BLaER1 treated with 17β-estradiol and CSF1 and Interleukin-3, amounts not matched to agents 10 nM and 100 nM (cell line): ENCODE data around the gene LRRN2.

Experiments
- H3K27ac ChIP-seq, 11 experiments: shearing (Covaris generic); formaldehyde crosslinking; 2 replicates each; pipeline ENCODE4 v1.8.1; 2022
- H3K27me3 ChIP-seq, 11 experiments: shearing (Covaris generic); formaldehyde crosslinking; 2 replicates each; pipeline ENCODE4 v1.8.1; 2022
- H3K36me3 ChIP-seq, 11 experiments: shearing (Covaris generic); formaldehyde crosslinking; 2 replicates each; pipeline ENCODE4 v1.8.1; 2022
- H3K4me1 ChIP-seq, 10 experiments: shearing (Covaris generic); formaldehyde crosslinking; 2 replicates each; pipeline ENCODE4 v1.8.1; 2022
- H3K4me2 ChIP-seq, 11 experiments: shearing (Covaris generic); formaldehyde crosslinking; 2 replicates each; pipeline ENCODE4 v1.8.1; 2022
- H3K4me3 ChIP-seq, 10 experiments: shearing (Covaris generic); formaldehyde crosslinking; 2 replicates each; pipeline ENCODE4 v1.8.1; 2022
- H3K9ac ChIP-seq, 11 experiments: shearing (Covaris generic); formaldehyde crosslinking; 2 replicates each; pipeline ENCODE4 v1.8.1; 2022
- H3K9me3 ChIP-seq, 11 experiments: shearing (Covaris generic); formaldehyde crosslinking; replicated peaks in 1 of 11; 2 replicates each; pipeline ENCODE4 v1.8.1; 2022
- H4K20me1 ChIP-seq, 11 experiments: shearing (Covaris generic); formaldehyde crosslinking; 2 replicates each; pipeline ENCODE4 v1.8.1; 2022
- Cebpa-rat ChIP-seq, 11 experiments: shearing (Covaris generic); IDR thresholded peaks; 2 replicates each; pipeline ENCODE4 v1.8.1; 2022

Gene LRRN2

DNA sequence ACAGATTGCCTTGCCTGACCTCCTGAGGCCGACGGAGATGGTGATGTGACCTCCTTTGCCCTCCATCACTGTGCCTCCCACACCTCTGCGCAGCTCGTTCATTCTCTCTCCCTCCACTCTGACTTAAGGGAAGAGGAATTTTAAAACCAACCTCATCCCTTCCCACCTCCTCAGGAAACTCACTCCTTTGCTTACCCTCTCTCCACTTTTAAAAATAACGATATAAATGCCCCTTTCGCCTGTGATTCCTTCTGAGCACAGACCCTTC is 21.2 kb downstream of the LRRN2 start:
- no peak overlapping the region for H3K27ac ChIP-seq
- no peak for TF ChIP-seq Cebpa-rat (IDR thresholded peaks at IDR 0.05)
- H3K4me1 ChIP-seq = peaks cover 0 to 29% (median 9%) of the 10 kb centered on the region in 10 experiments; a peak in 11 of 20 replicates
- H3K27me3 ChIP-seq = no peaks in the 10 kb centered on the region
- H4K20me1 ChIP-seq = peaks cover 0 to 84% (median 17%) of the 10 kb centered on the region in 11 experiments; a peak in 10 of 22 replicates
- H3K36me3 ChIP-seq = peaks cover 0 to 86% (median 46%) of the 10 kb centered on the region in 11 experiments; a peak in 17 of 22 replicates
- H3K9me3 ChIP-seq = peaks cover 0 to 8% (median 0%) of the 10 kb centered on the region in 11 experiments; a peak in 2 of 22 replicates
- H3K9ac ChIP-seq = no peak overlapping the region
- H3K4me3 ChIP-seq = no peak overlapping the region
- H3K4me2 ChIP-seq = peak overlapping the region in 2 of 11 experiments; percentile 25 to 28; a peak in 2 of 22 replicates

DNA sequence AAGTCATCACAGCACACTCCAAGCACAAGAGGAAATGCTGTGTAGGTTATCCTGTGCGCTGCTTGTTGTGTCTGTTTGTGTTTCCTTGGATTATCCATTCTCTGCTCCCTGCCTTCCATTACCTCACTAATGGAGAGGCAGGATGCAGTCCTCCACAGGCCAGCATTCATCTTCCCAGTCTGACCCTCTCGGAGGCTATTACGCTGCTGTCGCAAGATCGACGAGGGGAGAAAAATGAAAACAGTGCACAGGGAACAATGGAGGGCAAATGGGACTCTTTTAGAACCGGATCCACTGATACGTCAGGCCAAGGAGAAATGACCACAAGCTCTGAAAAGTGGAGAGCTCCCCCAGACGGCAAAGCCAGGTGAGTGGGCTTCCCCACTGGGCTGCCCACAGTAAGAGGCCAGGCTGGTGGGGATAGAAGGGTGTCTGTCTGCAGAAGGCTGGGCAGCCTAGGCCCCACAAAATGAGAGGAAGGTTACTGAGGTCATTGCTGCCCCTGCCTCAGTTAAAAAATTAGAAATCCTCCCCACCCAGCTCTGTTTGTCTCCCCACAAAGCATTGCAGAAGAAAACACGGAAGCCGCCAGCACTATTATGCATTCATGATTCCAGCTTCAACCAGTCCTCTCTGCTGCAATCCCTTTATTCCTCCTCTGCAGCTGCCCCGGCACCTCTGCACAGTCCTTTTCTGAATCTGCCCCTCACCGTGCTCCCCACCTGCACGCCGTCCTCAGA is 21.7 kb downstream of the LRRN2 start:
- Histone ChIP-seq H4K20me1 (peaks cover 0 to 89% (median 17%) of the 10 kb centered on the region in 11 experiments; a peak in 10 of 22 replicates), H3K36me3 (peaks cover 0 to 86% (median 46%) of the 10 kb centered on the region in 11 experiments; a peak in 17 of 22 replicates), H3K27ac (no peak overlapping the region), H3K4me1 (peaks cover 0 to 29% (median 9%) of the 10 kb centered on the region in 10 experiments; a peak in 11 of 20 replicates), H3K9ac (no peak overlapping the region), H3K4me2 (no peak overlapping the region), H3K4me3 (no peak overlapping the region), H3K27me3 (no peaks in the 10 kb centered on the region), H3K9me3 (peaks cover 0 to 8% (median 0%) of the 10 kb centered on the region in 11 experiments; a peak in 2 of 22 replicates)
- no peak for TF ChIP-seq Cebpa-rat (IDR thresholded peaks at IDR 0.05)

DNA sequence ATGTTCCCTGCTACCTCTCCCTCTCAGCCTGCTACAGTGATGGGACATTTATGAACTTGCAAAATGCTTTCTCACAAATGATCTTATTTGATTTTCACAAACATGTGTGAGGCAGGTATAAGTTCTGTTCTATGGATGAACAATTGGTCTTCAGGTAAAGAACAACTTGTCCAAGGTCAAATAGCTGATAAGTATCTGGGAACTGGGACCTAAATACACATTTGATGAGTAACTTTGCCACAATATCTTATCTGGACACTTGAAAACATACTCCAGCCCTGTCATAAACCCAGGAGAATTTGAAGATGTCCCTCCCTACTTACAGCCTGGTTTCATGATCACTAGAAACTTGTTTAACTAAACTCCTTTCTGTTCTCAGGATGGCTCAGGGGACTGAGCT is 23.0 kb downstream of the LRRN2 start:
- TF ChIP-seq Cebpa-rat (IDR thresholded peaks at IDR 0.05) = no peak
- Histone ChIP-seq H3K9ac (no peak overlapping the region), H3K4me3 (no peak overlapping the region), H3K27ac (no peak overlapping the region), H3K9me3 (peaks cover 0 to 2% (median 0%) of the 10 kb centered on the region in 11 experiments; a peak in 1 of 22 replicates), H3K4me2 (no peak overlapping the region), H4K20me1 (peaks cover 0 to 79% (median 17%) of the 10 kb centered on the region in 11 experiments; a peak in 10 of 22 replicates), H3K27me3 (no peaks in the 10 kb centered on the region), H3K36me3 (peaks cover 0 to 75% (median 36%) of the 10 kb centered on the region in 11 experiments; a peak in 15 of 22 replicates), H3K4me1 (peaks cover 0 to 17% (median 8%) of the 10 kb centered on the region in 10 experiments; a peak in 11 of 20 replicates)

DNA sequence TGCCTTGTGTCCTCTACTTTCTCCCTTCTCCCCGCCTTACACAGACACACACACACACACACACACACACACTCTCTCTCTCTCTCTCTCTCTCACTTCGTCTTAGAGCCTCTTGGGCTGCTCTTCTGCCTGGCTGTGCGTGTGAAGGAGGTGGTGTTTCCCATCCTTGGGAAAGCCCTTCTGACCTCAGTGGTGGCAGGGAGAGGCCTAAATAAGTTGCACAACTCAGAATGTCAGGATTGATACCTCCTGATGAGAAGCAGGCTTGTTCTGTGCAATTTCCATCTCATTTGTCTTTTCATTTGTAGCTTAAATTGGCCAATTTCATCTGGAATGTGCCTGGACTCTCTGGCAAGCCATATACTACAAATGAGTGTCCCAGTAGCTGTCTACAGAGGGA is 25.0 kb downstream of the LRRN2 start:
- Histone ChIP-seq H3K9ac (no peak overlapping the region), H4K20me1 (peaks cover 0 to 69% (median 17%) of the 10 kb centered on the region in 11 experiments; a peak in 10 of 22 replicates), H3K27me3 (no peaks in the 10 kb centered on the region), H3K4me2 (no peak overlapping the region), H3K36me3 (peaks cover 0 to 67% (median 35%) of the 10 kb centered on the region in 11 experiments; a peak in 16 of 22 replicates), H3K4me3 (no peak overlapping the region), H3K9me3 (no peaks in the 10 kb centered on the region), H3K4me1 (peaks cover 0 to 16% (median 3%) of the 10 kb centered on the region in 10 experiments; a peak in 11 of 20 replicates), H3K27ac (no peak overlapping the region)
- no peak for TF ChIP-seq Cebpa-rat (IDR thresholded peaks at IDR 0.05)

DNA sequence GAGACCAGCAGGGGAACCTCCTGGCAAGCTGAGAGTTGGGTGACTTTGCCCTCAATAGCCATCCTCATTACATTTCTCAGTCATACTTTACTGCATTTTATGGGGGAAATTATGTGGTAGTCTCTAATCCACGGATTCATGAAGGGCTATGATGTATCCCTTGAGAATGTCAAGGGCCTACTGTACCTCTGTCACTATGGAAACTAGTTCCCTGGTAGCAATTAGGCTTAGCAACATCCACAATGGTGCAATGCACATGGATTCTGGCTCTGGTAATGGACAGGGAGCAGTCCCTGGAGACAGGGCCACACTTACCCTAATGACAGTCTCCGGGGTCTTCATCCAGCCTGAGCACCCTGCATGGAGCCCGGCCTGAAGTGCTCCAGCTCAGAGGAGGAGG is 26.5 kb downstream of the LRRN2 start:
- Histone ChIP-seq H3K27ac (no peak overlapping the region), H4K20me1 (peaks cover 0 to 69% (median 19%) of the 10 kb centered on the region in 11 experiments; a peak in 10 of 22 replicates), H3K4me2 (no peak overlapping the region), H3K4me1 (peaks cover 0 to 17% (median 5%) of the 10 kb centered on the region in 10 experiments; a peak in 9 of 20 replicates), H3K4me3 (no peak overlapping the region), H3K9me3 (no peaks in the 10 kb centered on the region), H3K9ac (no peak overlapping the region), H3K27me3 (no peaks in the 10 kb centered on the region), H3K36me3 (peaks cover 0 to 53% (median 26%) of the 10 kb centered on the region in 11 experiments; a peak in 16 of 22 replicates)
- no peak for TF ChIP-seq Cebpa-rat (IDR thresholded peaks at IDR 0.05)

DNA sequence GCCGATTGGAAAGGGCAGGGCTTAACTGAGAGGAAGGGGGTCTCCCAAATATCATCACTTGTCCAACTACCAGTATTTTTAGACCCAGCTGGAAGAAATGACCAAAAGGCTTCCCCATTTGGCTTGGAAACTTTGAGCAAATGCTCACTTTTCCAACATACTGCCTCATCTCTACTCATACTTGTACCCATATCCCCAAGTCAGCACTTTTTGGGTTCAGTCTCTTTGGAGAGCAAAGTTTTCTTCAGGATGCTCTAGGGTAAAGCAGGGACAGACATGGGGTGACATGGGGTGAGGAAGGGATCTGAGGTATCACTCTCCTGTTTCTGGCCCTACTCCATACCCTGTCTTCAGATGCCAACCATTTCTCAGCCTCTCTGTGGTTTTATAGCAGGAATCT is 27.2 kb downstream of the LRRN2 start:
- TF ChIP-seq Cebpa-rat (IDR thresholded peaks at IDR 0.05) = no peak
- peaks cover 0 to 24% (median 11%) of the 10 kb centered on the region in 10 experiments; a peak in 14 of 20 replicates for H3K4me1 ChIP-seq
- no peak overlapping the region for H3K9ac ChIP-seq
- no peak overlapping the region for H3K4me2 ChIP-seq
- H3K36me3 ChIP-seq = peaks cover 0 to 45% (median 19%) of the 10 kb centered on the region in 11 experiments; a peak in 16 of 22 replicates
- H3K9me3 ChIP-seq = no peaks in the 10 kb centered on the region
- no peak overlapping the region for H3K27ac ChIP-seq
- no peak overlapping the region for H3K4me3 ChIP-seq
- H3K27me3 ChIP-seq = no peaks in the 10 kb centered on the region
- peaks cover 0 to 69% (median 20%) of the 10 kb centered on the region in 11 experiments; a peak in 10 of 22 replicates for H4K20me1 ChIP-seq

DNA sequence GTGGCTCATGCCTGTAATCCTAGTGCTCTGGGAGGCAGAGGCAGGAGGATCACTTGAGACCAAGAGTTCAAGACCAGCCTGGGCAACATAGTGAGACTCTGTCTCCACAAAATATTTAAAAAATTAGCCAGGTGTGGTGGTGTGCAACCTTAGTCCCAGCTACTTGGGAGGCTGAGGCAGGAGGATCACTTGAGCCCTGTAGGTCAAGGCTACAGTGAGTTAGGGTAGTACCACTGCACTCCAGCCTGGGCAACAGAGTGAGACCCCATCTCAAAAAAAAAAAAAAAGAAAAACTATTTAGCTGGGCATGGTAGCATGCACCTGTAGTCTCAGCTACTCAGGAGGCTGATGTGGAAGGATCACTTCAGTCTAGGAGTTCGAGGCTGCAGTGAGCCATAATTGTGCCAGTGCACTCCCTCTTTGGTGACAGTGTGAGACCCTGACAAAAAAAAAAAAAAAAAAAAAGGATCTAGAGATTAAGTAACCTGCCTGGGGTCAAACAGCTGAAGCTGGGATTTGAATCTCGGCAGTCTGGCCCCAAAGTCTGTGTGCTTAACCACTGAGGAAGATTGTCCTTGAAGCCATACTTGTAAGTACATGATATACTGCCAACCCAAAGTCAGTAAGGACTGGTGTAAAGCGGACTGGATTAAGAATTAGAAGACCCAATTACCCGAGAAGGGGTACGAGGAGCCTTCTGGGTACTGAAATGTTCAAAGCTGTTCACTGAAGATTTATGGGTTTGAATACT is 31.8 kb downstream of the LRRN2 start:
- Histone ChIP-seq H4K20me1 (peaks cover 0 to 69% (median 46%) of the 10 kb centered on the region in 11 experiments; a peak in 18 of 22 replicates), H3K27me3 (no peaks in the 10 kb centered on the region), H3K4me2 (peak overlapping the region in 8 of 11 experiments; percentile 56 to 82 (median 72); a peak in 13 of 22 replicates), H3K4me1 (peaks cover 6 to 62% (median 49%) of the 10 kb centered on the region in 10 experiments; a peak in 19 of 20 replicates), H3K4me3 (no peak overlapping the region), H3K9ac (no peak overlapping the region), H3K9me3 (no peaks in the 10 kb centered on the region), H3K36me3 (peaks cover 0 to 18% (median 3%) of the 10 kb centered on the region in 11 experiments; a peak in 10 of 22 replicates), H3K27ac (no peak overlapping the region)
- no peak for TF ChIP-seq Cebpa-rat (IDR thresholded peaks at IDR 0.05)

DNA sequence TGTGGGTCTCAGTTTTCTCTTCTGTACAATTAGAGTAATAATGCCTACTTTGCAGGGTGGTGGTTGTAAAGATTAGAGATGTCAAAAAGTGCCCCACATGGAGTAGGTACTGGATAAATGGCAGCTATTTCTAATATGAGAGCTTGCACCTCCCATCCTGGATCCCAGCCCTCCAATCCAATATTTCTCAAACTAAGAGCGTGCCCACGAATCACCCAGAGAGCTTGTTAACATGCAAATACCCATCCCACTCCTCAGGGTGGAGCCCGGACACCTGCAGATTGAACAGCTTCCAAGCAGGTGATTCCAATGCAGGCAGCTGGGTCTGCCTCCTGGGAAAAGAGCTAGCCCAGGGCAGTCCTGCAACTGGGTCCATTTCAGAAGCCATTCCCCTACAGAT is 33.0 kb downstream of the LRRN2 start:
- TF ChIP-seq Cebpa-rat (IDR thresholded peaks at IDR 0.05) = no peak
- Histone ChIP-seq H3K36me3 (peaks cover 0 to 17% (median 0%) of the 10 kb centered on the region in 11 experiments; a peak in 5 of 22 replicates), H3K9ac (peak overlapping the region in 1 of 11 experiments; percentile 43; a peak in 1 of 22 replicates), H3K27ac (no peak overlapping the region), H3K4me1 (peaks cover 6 to 63% (median 49%) of the 10 kb centered on the region in 10 experiments; a peak in 19 of 20 replicates), H3K4me3 (no peak overlapping the region), H4K20me1 (peaks cover 0 to 79% (median 59%) of the 10 kb centered on the region in 11 experiments; a peak in 18 of 22 replicates), H3K27me3 (no peaks in the 10 kb centered on the region), H3K4me2 (peak overlapping the region in 10 of 11 experiments; percentile 23 to 82 (median 68); a peak in 19 of 22 replicates), H3K9me3 (no peaks in the 10 kb centered on the region)
